KG1 (cell line): ENCODE data around the gene IGFBP5.

Experiments
- DNase-seq: peaks from one replicate; lab custom pipeline; 2025; lab: John Stamatoyannopoulos, UW

IGFBP5 gene

DNA sequence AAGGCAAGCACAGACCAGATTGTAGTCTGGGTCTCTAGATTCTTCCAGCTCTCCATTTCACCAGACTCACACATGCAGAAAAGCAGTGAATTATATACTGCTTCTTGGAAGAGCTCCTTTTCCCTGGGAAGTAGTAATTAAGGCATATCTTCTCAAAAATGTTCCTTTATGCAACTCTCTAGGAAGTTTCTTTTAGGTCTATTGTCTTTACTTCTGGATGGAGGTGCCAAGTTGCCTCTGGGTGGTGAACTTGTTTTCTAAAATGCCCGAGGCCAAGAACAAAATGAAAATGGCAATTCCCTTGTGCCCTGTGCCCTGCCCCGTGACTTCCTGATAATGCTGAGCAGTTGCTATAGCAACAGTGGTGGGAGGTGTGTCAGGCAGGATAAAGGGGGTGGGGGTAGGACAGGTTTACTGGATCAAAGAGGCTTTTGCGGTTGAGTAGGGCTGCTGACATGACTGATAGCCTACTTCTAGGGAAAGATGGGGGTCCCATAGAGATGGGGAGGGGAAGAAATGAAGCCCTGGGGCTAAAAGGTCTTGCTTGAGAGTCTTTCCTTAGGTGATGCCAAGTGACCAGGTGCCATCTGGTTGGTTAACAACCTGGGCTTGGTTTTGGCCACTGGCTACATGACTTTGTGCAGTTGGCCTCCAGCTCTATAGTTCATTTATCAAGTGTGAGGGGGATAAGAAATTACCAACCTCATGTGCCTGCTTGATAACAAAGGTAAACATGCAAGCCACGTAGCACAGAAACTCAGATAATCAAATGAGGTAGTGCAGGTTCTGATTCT is 50.3 kb downstream of the IGFBP5 start:
- no peak for DNase-seq

DNA sequence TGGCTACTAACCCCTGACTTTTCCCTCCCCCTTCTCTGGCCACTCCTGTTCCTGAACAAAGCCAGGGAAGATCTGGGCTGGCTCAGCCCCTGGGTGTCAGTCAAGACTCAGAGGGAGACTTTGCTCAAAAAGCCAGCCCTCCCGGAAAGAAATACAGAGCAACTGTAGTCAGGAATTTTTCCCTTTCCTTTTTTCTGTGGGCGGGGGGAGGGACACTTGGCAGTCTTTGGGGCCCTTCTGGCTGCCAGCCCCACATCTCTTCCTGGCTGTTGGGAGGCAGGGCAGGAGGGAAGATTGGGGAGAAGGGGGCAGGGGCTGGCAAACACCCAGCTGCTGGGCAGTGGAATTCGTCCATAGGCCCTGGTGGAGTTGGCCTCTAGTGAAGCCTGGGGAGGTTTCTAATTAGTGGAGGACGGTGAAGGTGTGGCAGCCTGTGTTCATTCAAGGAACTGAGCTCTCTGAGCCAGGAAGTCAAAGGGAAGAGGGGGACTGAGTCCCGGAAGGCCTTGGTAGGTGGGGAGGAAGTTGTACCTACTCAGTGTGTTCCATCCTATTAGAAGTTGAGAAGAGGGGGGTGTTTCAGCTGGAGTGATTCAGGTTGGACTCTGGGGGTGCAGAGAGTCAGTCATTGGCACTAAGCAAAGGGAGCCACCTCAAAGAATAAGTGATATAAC is 51.2 kb downstream of the IGFBP5 start:
- no peak for DNase-seq

DNA sequence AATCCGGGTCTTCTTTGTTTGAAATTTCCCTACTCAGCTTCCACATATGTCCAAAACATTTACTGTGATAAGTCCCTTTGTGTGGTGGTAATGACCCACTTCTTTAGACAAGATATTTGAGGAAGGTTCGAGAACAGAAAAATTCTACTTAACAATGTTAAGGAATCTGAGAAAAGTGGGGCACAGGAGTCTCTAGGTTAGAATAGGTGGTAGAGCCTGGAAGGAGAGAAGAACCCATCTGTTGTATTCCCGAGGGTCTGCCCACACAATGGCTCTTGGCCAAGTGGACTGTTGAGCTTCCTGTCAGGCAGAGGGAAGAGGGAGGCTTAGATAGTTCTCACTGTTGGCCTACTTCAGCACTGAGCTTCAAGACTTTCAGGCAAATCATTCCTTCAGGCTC is 57.9 kb downstream of the IGFBP5 start:
- no peak for DNase-seq

DNA sequence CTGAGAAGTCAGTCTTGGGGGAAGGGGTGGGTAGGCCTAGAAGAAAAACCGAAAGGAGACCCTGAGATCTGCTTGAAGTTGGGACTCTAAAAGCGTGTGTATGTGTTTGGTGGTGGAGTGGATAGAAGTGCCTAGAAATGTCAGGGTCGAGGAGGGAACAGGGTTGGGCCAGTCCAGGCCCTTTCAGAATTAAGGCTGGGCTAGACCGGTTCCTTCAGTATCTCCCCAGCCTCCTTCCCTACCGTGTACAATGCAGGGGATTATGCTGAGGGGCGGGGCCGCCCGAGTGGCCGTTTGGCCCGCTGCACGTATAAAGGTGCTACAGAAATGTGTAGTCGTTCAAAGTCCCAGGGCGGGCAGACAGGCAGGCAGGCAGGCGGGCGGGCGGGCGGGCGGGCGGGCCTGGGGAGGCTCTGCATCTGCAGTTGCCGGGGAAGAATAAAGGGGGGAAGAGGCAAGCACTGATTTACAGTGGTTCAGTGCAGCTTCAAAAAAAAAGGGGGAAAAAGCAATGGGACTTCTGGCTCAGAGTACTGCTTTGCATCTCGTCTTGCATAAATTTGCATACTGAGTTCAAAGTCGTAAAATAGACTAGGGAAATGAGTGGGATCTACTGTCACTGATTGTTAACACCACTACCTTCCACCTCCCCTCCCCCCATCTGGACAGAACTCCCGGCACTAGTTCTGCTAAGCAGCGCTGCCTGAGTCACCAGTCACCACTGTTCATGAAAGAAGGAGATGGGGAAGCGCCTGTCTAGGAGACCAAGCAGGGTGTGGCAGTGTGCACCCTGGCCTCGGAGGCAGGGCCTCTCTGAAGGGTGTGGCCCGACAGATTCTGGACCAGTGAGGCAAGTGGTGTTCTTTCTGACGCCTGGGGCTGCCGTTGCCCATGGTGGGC is 58.5 kb downstream of the IGFBP5 start:
- DNase-seq, result no peak

DNA sequence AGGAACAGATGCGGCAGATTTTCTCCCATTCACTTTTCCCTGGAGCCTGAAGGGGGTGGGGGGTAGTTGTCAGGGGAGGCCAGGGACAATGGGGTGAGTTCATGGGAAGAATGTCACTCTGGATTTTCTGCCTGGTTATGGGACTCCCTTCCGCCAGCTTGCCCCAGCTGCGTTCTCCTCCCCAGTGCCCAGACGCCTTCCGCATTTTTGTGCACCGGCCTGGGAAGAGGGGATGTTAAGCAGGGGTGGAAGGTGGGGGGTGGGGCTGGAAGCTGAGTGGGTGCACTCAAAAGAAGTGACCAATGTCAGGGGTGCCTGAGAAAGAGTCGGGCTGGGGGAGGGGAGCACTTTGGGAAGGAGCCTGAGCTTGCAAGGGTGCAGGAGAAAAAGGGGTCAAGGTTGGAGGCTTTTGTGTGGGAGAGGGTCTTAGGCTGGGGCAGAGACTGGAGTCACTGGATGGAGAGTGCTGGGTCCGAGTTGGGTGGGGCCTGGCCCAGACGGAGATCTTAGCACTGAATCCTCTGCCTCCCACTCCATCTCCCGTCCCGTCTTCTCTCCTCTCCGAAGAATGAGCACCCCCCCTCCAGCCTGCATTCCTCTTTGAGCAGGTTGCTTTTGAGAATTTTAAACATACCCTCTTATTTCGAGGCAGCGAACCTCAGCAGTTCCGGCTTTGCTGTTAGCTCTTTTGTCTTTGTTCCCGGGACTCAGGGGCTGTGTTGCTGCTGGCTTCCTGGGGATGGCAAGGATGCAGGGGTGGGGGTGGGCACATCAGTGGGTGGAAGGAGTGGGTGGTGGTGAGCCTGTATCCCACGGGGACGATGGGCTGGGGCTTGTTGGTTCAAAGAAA is 59.4 kb downstream of the IGFBP5 start:
- no peak for DNase-seq

DNA sequence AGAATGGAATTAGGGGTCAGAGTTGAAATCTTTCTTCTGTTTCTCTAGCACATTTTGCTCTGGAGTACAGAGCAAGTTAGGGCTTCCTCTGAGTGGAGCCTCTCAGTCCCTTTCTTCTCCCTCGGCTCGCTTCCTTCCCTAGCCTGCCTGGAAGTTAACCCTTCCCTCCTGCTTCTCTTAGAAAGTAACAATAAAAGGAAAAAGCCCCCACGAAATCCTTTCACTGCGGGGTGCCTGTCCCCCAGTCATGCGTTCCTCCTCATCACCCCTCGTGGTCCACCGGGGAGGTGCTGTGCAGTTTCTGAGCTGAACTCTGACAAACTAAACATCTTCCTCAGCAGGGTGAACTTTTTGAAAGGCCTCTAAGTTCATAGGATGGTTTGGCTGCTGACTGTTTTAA is 60.2 kb downstream of the IGFBP5 start:
- DNase-seq, result no peak

DNA sequence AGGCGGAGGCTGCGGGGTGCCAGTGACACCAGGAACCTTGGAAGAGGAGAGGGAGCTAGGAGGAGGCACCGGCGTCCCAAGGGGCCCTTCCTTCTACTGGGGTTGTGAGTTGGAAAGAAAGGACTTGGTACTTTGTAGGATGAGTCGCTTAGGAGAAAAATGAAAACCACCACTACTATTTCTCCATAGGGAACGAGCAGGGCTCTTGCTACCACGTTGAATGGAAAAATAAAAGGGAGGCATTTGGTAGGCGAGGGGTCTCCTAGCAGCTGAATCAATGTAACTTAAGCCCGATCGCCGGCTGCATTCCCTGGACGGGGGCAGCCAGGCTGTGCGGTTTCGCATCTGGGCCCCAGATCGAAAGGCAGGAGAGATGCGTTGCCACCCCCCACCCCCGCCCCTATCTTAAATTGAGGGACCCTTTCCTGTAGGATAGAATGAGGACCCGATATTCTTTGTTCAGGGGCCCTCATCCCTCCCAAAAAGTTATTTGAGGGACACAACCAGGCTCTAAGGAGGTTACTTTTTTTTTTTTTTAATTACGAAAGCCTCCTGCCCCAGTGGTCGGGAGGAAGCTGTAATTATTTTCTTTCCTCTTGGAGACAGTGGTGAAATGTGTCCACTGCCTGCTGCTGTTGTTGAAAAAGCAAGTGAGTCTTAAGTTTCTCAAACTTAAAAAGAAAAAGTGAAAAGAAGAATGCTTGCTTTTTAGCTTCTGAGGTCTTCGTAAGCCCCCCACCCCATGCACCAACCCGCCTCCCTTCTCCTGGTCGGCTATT is 60.8 kb downstream of the IGFBP5 start:
- DNase-seq, result no peak

DNA sequence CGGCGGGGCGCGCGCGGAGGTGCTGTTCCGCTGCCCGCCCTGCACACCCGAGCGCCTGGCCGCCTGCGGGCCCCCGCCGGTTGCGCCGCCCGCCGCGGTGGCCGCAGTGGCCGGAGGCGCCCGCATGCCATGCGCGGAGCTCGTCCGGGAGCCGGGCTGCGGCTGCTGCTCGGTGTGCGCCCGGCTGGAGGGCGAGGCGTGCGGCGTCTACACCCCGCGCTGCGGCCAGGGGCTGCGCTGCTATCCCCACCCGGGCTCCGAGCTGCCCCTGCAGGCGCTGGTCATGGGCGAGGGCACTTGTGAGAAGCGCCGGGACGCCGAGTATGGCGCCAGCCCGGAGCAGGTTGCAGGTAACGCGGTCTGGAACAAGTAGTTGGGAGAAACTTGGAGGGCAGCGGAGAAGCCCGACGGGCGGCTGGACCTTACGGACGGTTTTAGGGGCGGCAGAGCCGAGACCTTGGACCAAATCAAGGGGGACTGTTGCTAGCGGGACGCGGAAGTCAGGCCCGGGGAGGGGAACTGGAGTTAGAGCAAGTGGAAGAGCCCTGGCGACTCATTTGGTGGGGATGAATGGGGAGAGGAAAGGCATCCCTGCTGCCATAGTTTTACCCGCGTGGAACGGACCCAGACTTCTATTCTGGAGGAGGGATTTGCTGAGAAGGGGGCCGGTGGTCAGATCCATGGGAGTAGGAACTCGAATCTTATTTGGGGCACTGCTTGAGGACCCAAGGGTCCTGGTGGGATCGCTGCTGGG is 61.6 kb downstream of the IGFBP5 start:
- DNase-seq, result no peak

DNA sequence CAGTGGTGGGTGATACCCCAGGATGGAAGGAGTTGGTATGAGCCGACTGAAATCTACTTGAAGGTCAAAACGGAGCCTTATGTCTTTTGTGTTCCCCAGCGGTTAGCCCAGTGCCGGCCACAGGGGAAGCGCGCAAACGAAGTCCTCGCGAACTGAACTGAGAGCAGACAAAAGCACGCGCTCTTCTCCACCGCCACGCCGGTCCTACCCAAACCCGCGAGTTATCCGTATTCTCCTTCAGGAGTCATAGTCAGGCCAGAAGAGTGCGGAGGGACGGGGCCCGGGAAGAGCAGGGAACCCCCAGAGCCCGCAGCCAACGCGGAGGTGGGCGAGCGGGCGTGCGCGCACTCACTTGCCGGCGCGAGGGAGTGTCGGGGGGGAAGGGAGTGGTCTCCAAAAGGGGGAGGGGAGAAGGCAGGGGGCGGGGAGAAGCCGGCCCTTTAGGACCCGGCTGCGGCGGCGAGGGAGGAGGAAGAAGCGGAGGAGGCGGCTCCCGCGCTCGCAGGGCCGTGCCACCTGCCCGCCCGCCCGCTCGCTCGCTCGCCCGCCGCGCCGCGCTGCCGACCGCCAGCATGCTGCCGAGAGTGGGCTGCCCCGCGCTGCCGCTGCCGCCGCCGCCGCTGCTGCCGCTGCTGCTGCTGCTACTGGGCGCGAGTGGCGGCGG is 62.3 kb downstream of the IGFBP5 start, which contains the start of gene IGFBP2:
Gene IGFBP2, plus strand, starts transcription at position 469 of the 664 bp plus-strand sequence. Its CDS starts 104 bp downstream, at position 573.
- DNase-seq, result no peak

DNA sequence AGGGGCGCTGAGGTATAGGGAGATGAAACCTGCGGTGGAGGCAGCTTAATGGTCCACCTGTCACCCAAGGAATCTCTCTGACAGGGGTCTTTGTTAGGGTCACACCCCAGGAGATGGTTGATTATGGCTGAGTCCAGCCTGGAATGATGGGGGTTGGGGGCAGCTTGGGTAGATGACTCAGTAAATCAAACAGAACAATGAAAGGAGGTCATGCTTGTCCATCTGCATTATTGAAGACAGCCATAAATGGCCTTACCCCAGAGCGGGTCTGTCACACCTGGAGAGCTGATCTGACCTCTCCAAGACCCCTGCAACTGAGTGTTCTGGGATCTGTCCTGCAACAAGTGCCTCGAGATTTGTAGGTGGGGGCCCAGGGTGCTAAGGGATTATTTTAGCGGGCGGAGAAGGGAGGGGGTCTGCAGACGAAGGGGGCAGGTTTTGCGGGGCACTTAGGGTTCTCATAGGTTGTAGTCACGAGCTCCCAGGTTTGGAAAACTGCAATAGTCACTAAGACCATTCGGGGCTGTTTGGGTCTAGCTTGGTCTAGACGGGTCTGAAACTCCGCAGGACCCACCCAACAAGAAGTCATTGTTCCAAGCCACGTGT is 62.9 kb downstream of the IGFBP5 start:
- no peak for DNase-seq

DNA sequence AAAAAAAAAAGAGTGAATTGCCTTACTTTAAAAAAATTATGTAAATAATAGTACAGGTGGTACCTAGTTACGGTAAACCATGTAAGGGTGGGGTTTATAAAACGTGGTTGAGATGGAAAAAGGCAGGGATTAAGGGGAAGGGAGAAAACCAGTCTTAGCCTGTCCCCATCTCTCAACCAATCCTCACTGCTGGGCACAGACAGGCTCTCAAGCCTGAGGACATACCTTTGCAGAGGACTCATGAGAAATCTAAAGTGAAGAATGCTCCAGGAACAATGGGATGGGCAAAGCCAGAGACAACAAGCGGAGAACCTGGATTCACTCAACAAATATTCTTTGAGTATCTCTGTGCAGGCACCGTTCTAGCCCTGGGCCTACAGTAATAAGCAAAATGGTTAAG is 65.6 kb downstream of the IGFBP5 start:
- no peak for DNase-seq

DNA sequence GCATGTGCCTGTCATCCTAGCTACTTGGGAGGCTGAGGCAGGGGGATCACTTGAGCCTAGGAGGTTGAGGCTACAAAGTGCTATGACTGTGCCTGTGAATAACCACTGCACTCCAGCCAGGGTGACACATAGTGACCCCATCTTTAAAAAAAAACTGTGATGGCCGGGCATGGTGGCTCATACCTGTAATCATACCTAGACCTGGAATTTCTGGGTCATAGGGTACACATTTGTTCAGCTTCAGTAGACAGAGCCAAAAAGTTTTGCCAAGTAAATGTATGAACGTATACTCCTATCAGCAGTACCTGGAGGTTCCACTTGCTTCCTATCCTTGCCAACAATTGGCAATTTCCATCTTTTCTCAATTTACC is 68.5 kb downstream of the IGFBP5 start:
- no peak for DNase-seq

DNA sequence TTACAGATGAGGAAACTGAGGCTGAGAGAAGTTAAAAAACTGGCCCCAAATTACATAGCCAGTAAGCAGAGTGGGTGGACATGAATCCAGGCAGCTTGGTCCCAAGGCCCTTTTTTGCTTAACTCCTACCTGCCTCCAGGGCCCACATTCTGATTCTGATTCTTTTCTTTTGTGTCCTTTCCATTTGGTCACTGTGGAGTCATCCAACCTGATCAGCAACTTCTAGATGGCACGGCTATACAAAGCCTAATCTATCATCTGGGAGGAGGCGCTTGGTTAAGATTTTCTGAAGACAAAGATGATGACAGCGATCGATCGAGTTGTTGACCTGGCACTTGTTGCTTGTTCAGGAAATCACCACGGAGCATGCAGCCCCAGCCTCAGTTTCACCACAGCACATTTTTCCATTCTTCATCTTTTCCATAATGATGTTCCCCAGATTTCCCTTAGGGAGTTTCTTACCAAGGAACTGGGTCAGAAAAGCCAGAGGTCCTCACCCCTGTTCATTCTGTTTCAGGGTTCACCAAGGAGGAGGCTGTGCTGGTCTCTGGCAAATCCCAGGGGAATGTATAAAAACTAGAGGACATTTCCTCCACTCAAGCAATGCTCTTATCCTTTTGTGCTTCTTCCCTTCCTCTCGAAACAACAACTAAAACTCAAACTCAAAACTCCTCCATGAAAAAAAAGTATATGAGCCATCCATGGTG is 69.0 kb downstream of the IGFBP5 start:
- DNase-seq, result no peak

DNA sequence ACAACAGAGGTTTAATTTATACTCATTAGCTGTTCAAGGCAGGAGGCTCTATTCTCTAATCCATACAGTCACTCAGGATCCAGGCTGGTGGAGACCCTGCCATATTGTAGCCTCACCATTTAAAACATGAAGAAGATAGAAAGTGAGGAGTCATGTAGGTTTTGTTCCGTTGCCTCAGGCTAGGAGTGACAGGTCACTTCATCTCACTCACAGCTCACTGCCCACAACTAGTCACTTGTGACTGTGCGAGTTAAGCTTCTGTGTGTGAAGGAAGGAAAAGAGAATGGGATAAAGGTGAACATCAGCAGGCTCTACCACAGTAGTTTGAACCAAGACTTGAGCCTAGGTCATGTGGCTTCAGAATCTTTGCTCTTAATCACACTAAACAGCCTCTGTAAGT is 71.1 kb downstream of the IGFBP5 start:
- DNase-seq, result no peak

DNA sequence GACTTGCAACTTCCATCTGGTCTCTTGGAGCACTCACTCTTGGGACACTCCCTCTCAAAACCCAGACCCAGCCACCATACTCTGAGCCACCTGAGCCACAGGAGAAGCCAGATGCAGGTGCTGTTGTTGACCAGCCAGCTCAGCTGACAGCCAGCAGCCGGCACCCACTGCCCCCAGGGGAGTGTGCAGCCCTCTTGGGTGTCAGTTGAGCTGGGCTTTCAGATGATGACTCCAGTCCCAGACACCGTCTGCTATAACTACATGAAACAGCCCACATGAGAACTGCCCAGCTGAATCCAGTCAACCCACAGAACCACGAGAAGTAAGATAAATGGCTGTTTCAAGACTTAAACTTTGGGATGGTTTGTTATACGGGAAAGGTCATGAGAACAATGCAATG is 72.8 kb downstream of the IGFBP5 start:
- DNase-seq, result no peak
